Stimulated activated CD4-positive, alpha-beta T cell treated with anti-CD3 and anti-CD28 coated beads, TNF-alpha, amount 100 ng/mL, for 1 hour (primary cell): ENCODE results near the gene NANOS2.
A peak's percentile ranks its signal among the peaks of the same experiment; 100 is the strongest.
"Not testable (repeated sequence)": the region's sequence is repeated elsewhere in the genome, so short reads cannot be mapped to it uniquely, and the experiment has no call there.

Source experiments
- DNase-seq, 3 donors: peaks; one replicate each; pipeline ENCODE4 v3.0.0-alpha.2; 2020; ENCODE audit warnings: low read depth in 3 of 3, low spot score in 1 of 3

Gene NANOS2

GRCh38 chr19:45876411-45877197, 38.0 kb downstream of the NANOS2 start:
- DNase-seq: no peak

DNA sequence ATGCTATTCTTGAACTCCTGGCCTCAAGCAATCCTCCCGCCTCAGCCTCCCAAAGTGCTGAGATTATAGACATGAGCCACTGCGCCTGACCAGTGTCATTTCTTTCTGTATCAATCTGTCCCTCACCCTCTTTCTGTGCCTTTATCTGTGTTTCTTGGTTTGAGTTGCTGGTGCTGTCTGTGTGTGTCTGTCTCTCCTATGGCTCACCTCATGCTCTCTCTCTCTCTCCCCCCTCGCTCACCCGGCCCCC, 38.5 kb downstream of the NANOS2 start:
- DNase-seq: peak in 1 of 3 donors; percentile 16

DNA sequence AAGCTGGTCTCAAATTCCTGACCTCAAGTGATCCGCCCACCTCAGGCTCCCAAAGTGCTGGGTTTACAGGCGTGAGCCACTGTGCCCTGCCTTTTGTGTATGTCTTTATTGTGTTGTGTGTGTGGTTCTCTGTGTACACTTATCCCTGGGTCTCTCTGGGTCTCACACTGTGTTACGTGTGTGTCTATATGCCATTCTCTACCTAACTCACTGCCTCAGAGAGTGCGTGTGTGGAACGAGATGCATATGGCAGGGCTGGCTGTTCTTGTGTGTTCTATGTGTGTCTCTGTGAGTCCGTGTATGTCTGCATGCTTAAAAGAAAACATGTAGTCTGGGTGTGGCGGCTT, 40.0 kb downstream of the NANOS2 start:
- no peak for DNase-seq

- DNase-seq: no peak
Observed at GRCh38 chr19:45873219-45873772, 41.3 kb downstream of the NANOS2 start.

- no peak for DNase-seq
Observed at GRCh38 chr19:45872095-45872919, 42.3 kb downstream of the NANOS2 start.

- no peak for DNase-seq
Observed at GRCh38 chr19:45870798-45871197, 43.8 kb downstream of the NANOS2 start.

GRCh38 chr19:45867241-45867640, 47.3 kb downstream of the NANOS2 start:
- DNase-seq: not testable (repeated sequence)

DNA sequence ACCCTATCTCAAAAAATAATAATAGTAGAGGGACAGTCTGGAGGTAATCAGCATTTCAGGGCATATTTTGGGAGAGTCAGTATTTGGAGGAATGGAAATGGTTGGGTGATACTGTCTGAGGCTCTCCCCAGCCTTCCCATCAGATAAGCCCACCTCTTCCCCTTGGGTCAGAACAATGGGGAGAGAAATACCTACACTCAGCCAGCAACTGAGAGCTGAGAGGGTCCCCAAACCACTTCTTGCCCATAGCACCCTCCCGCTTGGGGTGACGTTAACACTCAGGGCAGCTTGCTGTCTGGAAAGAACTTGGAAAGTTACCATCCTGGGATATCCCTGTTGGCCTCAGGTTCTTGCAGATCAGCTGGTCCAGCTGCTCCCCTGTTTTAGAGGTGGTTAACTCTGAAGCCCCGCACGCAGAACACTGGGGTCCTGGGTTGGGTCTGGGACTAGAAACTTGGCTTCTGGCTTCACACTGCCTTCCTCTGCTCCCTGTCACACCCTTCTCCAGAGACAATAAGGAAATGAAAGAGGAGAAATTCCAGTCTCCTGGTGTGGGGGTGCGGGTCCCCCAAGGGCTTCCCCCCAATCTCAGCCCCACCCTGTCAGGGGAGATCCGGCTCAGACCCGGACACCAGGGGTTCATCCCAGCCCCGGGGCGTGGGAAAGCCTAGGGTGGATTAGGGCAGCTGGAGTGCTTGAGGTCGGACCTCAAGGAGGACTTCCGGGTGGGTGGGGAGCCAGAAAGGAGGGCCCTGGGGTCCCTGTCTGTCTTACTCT, 48.0 kb downstream of the NANOS2 start:
- no peak for DNase-seq

DNA sequence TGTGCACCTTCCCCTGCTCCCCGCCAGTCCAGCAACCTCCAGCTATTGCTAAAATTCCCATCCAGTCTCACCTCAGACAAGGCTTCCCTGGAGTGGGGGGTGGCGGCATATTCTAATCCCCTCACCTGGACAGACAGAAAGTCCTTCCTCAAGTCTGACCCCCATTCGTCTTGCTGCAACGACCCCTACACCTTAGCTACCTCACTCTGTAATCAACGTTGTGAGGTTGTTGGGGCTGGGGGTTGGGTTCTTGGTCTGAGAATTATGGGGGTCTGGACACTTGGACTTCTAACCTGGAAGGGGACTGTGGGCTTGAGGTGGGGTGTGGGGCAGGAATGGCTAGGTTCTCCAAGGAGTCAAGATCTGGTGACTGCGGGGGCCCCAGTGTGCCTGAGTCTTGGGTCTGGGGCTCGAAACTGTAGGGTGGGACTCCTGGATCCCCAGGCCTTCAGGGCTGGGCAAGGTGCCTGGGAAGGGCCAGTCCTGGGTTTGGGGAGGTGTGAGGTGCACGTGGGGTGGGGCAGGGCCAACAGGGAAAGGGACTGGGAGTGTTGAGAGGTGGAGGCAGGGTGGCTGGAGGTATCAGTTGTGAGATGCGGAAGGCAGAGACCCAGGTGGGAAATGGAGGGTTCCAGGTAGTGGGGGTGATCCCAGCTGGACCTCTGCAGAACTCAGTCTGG, 49.2 kb downstream of the NANOS2 start:
- DNase-seq: no peak

DNA sequence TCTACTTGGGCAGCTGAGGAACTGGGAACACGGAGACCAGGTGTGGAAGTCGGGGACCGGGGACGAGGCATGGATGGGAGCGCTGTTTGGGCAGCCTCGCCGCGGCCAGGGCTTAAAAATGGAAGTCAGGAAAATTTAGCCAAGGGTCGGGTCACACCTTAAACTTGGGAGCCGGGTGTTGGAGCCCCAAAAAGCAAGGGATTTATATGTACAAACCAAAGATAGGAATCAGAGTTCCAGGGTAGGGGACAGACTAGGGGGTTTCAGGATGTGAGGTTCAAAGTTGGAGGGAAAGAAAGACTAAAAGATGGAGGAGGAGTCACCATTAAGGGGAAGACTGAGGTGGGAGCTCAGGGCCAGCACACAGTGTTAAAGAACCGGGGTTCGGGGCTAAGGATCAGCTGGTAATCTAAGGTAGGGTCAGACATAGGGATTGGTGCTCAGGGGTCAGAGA, 49.9 kb downstream of the NANOS2 start:
- DNase-seq: no peak

GRCh38 chr19:45863840-45864628, 50.5 kb downstream of the NANOS2 start, which contains the start of gene FOXA3:
TSS of gene FOXA3 (plus strand) at chr19:45864326. CDS start at chr19:45864457, 131 bp downstream.
- DNase-seq: peak in 1 of 3 donors; percentile 38

DNA sequence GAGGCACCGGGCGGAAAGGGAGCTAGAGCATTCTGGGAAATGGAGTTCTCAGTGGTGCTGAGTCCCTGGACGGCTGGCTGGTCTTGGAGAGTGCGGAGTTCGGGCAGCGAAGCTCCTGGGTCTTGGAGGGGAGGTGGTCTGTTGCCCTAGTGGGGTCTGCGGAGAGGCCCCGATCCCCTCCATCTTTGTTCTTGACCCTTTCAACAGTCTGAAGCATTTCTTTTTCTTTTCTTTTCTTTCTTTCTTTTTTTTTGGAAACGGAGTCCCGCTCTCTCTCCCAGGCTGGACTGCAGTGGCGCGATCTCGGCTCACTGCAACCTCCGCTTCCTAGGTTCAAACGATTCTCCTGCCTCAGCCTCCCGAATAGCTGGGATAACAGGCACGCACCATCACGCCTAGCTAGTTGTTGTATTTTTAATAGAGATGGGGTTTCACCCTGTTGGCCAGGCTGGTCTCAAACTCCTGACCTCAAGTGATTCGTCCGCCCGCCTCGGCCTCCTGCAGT, 51.2 kb downstream of the NANOS2 start:
- no peak for DNase-seq
